Thyroid gland (tissue), 4 donors: ENCODE data around the gene NFAM1.

ENCODE experiments used
- CTCF ChIP-seq, 6 experiments: fragments of 200-600 bp in 3 of 6; fragments of 450-650 bp in 3 of 6; sonication (generic) in 3 of 6; IDR thresholded peaks; one replicate each; pipeline ENCODE4 v1.5.1; 2016 to 2019; ENCODE audit warnings: antibody characterized with exemption in 6 of 6, mild to moderate bottlenecking in 2 of 6, inconsistent platforms in 1 of 6, moderate library complexity in 1 of 6
- POLR2A ChIP-seq, 2 donors: fragments of 450-650 bp; IDR thresholded peaks; one replicate each; pipeline ENCODE4 v1.6.1; 2017; ENCODE audit warnings: antibody characterized with exemption in 2 of 2, mild to moderate bottlenecking in 2 of 2, moderate library complexity in 1 of 2

- no peak for TF ChIP-seq CTCF (IDR thresholded peaks at IDR 0.05)
- TF ChIP-seq POLR2A (IDR thresholded peaks at IDR 0.05), result no peak
These were observed 90.4 kb downstream of the NFAM1 start for GRCh38 chr22:42341779-42342178.
